ENCODE data around the gene NIN.

DNA sequence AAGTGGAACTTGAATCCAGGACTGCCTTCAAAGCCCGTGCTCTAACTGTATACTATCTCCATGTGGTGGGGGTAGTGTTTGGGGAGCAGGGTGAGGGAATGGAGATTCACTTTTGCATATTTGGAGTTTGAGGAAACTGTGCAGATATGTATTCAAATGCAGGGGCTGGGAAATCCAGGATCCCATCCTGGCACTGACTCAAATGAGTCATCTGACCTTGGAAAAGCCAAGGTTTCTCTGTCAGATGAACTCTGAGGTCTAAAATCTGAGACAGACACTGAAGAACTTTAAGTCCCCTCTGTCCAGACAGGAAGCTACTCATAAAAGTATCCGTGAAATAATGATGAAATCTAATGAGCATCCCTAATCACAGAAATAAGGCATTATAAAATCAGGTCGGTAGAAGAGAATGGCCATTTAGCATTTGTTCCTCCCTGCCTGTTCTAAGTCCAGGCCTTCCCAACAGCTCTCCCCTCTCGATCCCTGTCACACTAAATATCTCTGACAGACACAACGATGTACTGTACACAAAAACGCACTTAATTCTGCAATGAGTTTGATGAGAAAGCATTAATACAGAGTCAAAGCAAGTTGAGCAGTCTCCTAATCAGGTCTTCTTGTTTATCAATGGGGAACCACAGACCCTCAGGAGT, 14.4 kb downstream of the NIN start:
- TF ChIP-seq CTCF (conservative IDR thresholded peaks at IDR 0.05 in 1 of 2, IDR thresholded peaks at IDR 0.05 in 1 of 2; ENCODE audit: extremely low read depth in 1 of 2, insufficient read depth in 1 of 2, low read depth in 1 of 2, low read length in 2 of 2) = no peak
- TF ChIP-seq EZH2 (IDR thresholded peaks at IDR 0.05; ENCODE audit: borderline replicate concordance, low read length) = no peak

All from mammary epithelial cell (primary cell).